C4-2B (cell line): Measurements from ENCODE around the gene SLC49A3.
"Not testable (repeated sequence)": the region's sequence is repeated elsewhere in the genome, so short reads cannot be mapped to it uniquely, and the experiment has no call there.

Experiments
- CTCF ChIP-seq: fragments of 450-650 bp; conservative IDR thresholded peaks from 2 replicates; pipeline ENCODE4 v1.5.1; 2017; ENCODE audit warnings: mild to moderate bottlenecking
- ZFX ChIP-seq: fragments of 450-650 bp; IDR thresholded peaks from 2 replicates; pipeline ENCODE4 v1.6.1; 2017

- not testable (repeated sequence) for TF ChIP-seq CTCF, ZFX
These were observed 53.7 kb downstream of the SLC49A3 start for GRCh38 chr4:635066-635835.
